H1 (cell line): Measurements from ENCODE around the gene CCNY. TPM values are rescaled to one million over a fixed set of nuclear protein-coding genes. Genes with fewer than 3 reads are reported as not detected.

ENCODE experiments used
- CTCF ChIA-PET: fragments of 300-600 bp; sonication (Branson Sonifier 250); formaldehyde crosslinking; loops from one replicate; lab custom pipeline; 2021; ENCODE audit not compliant: partially characterized antibody; lab: Charles Lee
- POLR2A ChIA-PET: fragments of 300-600 bp; sonication (Branson Sonifier 250); formaldehyde crosslinking; loops from one replicate; lab custom pipeline; 2021; ENCODE audit warnings: inconsistent platforms; ENCODE audit not compliant: partially characterized antibody; lab: Charles Lee
- DNase-seq, 2 experiments: peaks; one replicate each; pipeline versions ENCODE4 v3.0.0 to v3.0.0-alpha.2; 2010 to 2022; ENCODE audit warnings: low spot score in 2 of 2, low read depth in 1 of 2, mixed read lengths in 1 of 2
- FAIRE-seq: peaks from 2 replicates; lab custom pipeline; 2011; peaks lifted over from hg19 to GRCh38; lab: Jason Lieb, UNC
- H2AFZ ChIP-seq: 2 replicates; pipeline ENCODE4 v1.8.1; 2012; ENCODE audit warnings: low read length, inconsistent platforms
- H2AK5ac ChIP-seq: 2 replicates; pipeline ENCODE4 v1.6.1; 2013; ENCODE audit warnings: low read depth, low read length
- H2BK120ac ChIP-seq: replicated peaks from 2 replicates; pipeline ENCODE3; 2013; ENCODE audit warnings: low read depth, low read length, inconsistent platforms
- H2BK12ac ChIP-seq: 2 replicates; pipeline ENCODE4 v1.6.1; 2013; ENCODE audit warnings: low read depth, low read length
- H2BK15ac ChIP-seq: 2 replicates; pipeline ENCODE4 v1.6.1; 2013; ENCODE audit warnings: low read length
- H2BK20ac ChIP-seq: 2 replicates; pipeline ENCODE4 v1.6.1; 2013; ENCODE audit warnings: low read length
- H2BK5ac ChIP-seq: 2 replicates; pipeline ENCODE4 v1.6.1; 2013; ENCODE audit warnings: low read depth, low read length
- H3K14ac ChIP-seq: 2 replicates; pipeline ENCODE4 v1.6.1; 2013; ENCODE audit warnings: inconsistent platforms; ENCODE audit not compliant: insufficient read length
- H3K18ac ChIP-seq: 2 replicates; pipeline ENCODE4 v1.6.1; 2013; ENCODE audit warnings: low read length; ENCODE audit errors: extremely low read depth
- H3K23ac ChIP-seq: 2 replicates; pipeline ENCODE4 v1.6.1; 2013; ENCODE audit warnings: inconsistent platforms; ENCODE audit not compliant: insufficient read length
- H3K23me2 ChIP-seq: 2 replicates; pipeline ENCODE4 v1.6.1; 2013; ENCODE audit warnings: low read depth, low read length
- H3K27ac ChIP-seq: 2 replicates; pipeline ENCODE4 v1.6.1; 2011; ENCODE audit warnings: low read depth, low read length, inconsistent platforms
- H3K27me3 ChIP-seq, 4 experiments: replicated peaks in 1 of 4; 1 replicate in 1 of 4; 2 replicates in 3 of 4; pipeline versions ENCODE4 v1.6.1 to v1.8.1; 2011 to 2013; ENCODE audit warnings: low read length in 3 of 4, mild to moderate bottlenecking in 3 of 4, inconsistent platforms in 2 of 4, mixed read lengths in 2 of 4, moderate library complexity in 1 of 4; ENCODE audit not compliant: control insufficient read depth in 3 of 4, insufficient read depth in 3 of 4; ENCODE audit errors: extremely low read depth in 1 of 4
- H3K36me3 ChIP-seq, 4 experiments: 2 replicates each; pipeline versions ENCODE4 v1.6.1 to v1.8.1; 2011 to 2013; ENCODE audit warnings: mild to moderate bottlenecking in 4 of 4, low read length in 3 of 4, moderate library complexity in 2 of 4, control low read depth in 1 of 4, inconsistent platforms in 1 of 4; ENCODE audit not compliant: insufficient read depth in 4 of 4, control insufficient read depth in 2 of 4
- H3K4ac ChIP-seq: replicated peaks from 2 replicates; pipeline ENCODE3; 2013; ENCODE audit warnings: low read length, low read depth, mixed read lengths, inconsistent platforms; ENCODE audit not compliant: insufficient read length
- H3K4me1 ChIP-seq, 4 experiments: replicated peaks in 1 of 4; 1 replicate in 1 of 4; 2 replicates in 3 of 4; pipeline versions ENCODE4 v1.6.1 to v1.8.1; 2011 to 2013; ENCODE audit warnings: low read length in 3 of 4, inconsistent platforms in 2 of 4, mixed read lengths in 1 of 4; ENCODE audit not compliant: insufficient read depth in 4 of 4, control insufficient read depth in 3 of 4
- H3K4me2 ChIP-seq, 2 experiments: 2 replicates each; pipeline versions ENCODE4 v1.6.1 to v1.8.1; 2011 to 2013; ENCODE audit warnings: low read depth in 2 of 2, low read length in 2 of 2, control low read depth in 1 of 2, inconsistent platforms in 1 of 2, mild to moderate bottlenecking in 1 of 2; ENCODE audit not compliant: insufficient read depth in 1 of 2
- H3K4me3 ChIP-seq, 4 experiments: fragments of 200-600, 300-600 bp in 1 of 4; sonication (generic), shearing (Covaris generic), sonication (Bioruptor Twin) in 1 of 4; 2 replicates each; pipeline versions ENCODE4 v1.5.1 to v1.8.1; 2011 to 2016; ENCODE audit warnings: low read length in 4 of 4, low read depth in 3 of 4, control low read depth in 2 of 4, inconsistent platforms in 2 of 4, mild to moderate bottlenecking in 2 of 4, mixed read lengths in 1 of 4, moderate library complexity in 1 of 4; ENCODE audit not compliant: insufficient read depth in 2 of 4; ENCODE audit errors: extremely low read depth in 1 of 4
- H3K56ac ChIP-seq: replicated peaks from 2 replicates; pipeline ENCODE3; 2013; ENCODE audit warnings: low read depth, mild to moderate bottlenecking, mixed read lengths, low read length, inconsistent platforms; ENCODE audit not compliant: insufficient read length
- H3K79me1 ChIP-seq: 2 replicates; pipeline ENCODE4 v1.6.1; 2013; ENCODE audit warnings: low read depth, low read length, control low read depth
- H3K79me2 ChIP-seq, 2 experiments: 2 replicates each; pipeline versions ENCODE4 v1.6.1 to v1.8.1; 2012 to 2013; ENCODE audit warnings: low read length in 2 of 2, mild to moderate bottlenecking in 2 of 2, inconsistent platforms in 1 of 2; ENCODE audit not compliant: insufficient read depth in 2 of 2, control insufficient read depth in 1 of 2
- H3K9ac ChIP-seq, 4 experiments: replicated peaks in 1 of 4; 1 replicate in 1 of 4; 2 replicates in 3 of 4; pipeline versions ENCODE4 v1.6.1 to v1.8.1; 2011 to 2013; ENCODE audit warnings: low read depth in 3 of 4, low read length in 3 of 4, control low read depth in 2 of 4, mild to moderate bottlenecking in 2 of 4, moderate library complexity in 2 of 4, inconsistent platforms in 1 of 4; ENCODE audit errors: extremely low read depth in 1 of 4
- H3K9me3 ChIP-seq, 2 experiments: 2 replicates each; pipeline versions ENCODE4 v1.6.1 to v1.8.1; 2012 to 2013; ENCODE audit warnings: mild to moderate bottlenecking in 2 of 2, moderate library complexity in 2 of 2, control low read depth in 1 of 2, inconsistent platforms in 1 of 2, low read depth in 1 of 2, low read length in 1 of 2, mixed read lengths in 1 of 2; ENCODE audit not compliant: insufficient read depth in 2 of 2
- H4K20me1 ChIP-seq, 2 experiments: replicated peaks in 1 of 2; 2 replicates each; pipeline versions ENCODE3 to v1.8.1; 2011 to 2013; ENCODE audit warnings: inconsistent platforms in 2 of 2, low read length in 2 of 2, mild to moderate bottlenecking in 1 of 2; ENCODE audit not compliant: insufficient read depth in 2 of 2, control insufficient read depth in 1 of 2
- H4K5ac ChIP-seq: 2 replicates; pipeline ENCODE4 v1.6.1; 2013; ENCODE audit warnings: low read length, low read depth, mixed read lengths, inconsistent platforms; ENCODE audit not compliant: insufficient read length
- H4K8ac ChIP-seq: 2 replicates; pipeline ENCODE4 v1.8.0; 2013; ENCODE audit warnings: mild to moderate bottlenecking, moderate library complexity, low read length, inconsistent platforms; ENCODE audit not compliant: insufficient read depth; ENCODE audit errors: extremely low read depth
- H4K91ac ChIP-seq: replicated peaks from 2 replicates; pipeline ENCODE3; 2013; ENCODE audit warnings: low read length, mixed read lengths, inconsistent platforms; ENCODE audit not compliant: insufficient read length
- ATF2 ChIP-seq: IDR thresholded peaks from 2 replicates; pipeline ENCODE4 v1.6.1; 2012; ENCODE audit warnings: low read length, inconsistent platforms
- CTCF ChIP-seq, 3 experiments: IDR thresholded peaks; 1 replicate in 2 of 3; 2 replicates in 1 of 3; pipeline versions ENCODE4 v1.5.1 to v1.6.1; 2011; ENCODE audit warnings: low read length in 3 of 3, mild to moderate bottlenecking in 3 of 3, inconsistent platforms in 2 of 3, low read depth in 1 of 3, moderate library complexity in 1 of 3; ENCODE audit not compliant: insufficient read depth in 1 of 3; ENCODE audit errors: control extremely low read depth in 1 of 3
- EZH2 ChIP-seq: fragments of 200-600 bp; sonication (generic); IDR thresholded peaks from 2 replicates; pipeline ENCODE4 v1.7.1; 2012; ENCODE audit warnings: low read depth, mild to moderate bottlenecking, moderate library complexity, low read length, inconsistent platforms; ENCODE audit not compliant: severe bottlenecking
- HDAC6 ChIP-seq: IDR thresholded peaks from one replicate; pipeline ENCODE4 v1.7.1; 2012; ENCODE audit warnings: low read depth, mild to moderate bottlenecking, inconsistent platforms, low read length, moderate library complexity
- POLR2AphosphoS5 ChIP-seq: IDR thresholded peaks from 2 replicates; pipeline ENCODE4 v1.6.1; 2011; ENCODE audit warnings: low read depth, low read length
- RAD21 ChIP-seq, 2 experiments: IDR thresholded peaks in 1 of 2; conservative IDR thresholded peaks in 1 of 2; 2 replicates each; pipeline ENCODE4 v1.6.1; 2011; ENCODE audit warnings: low read depth in 2 of 2, low read length in 2 of 2, improper control_type of control experiment in 1 of 2, inconsistent platforms in 1 of 2, mild to moderate bottlenecking in 1 of 2, moderate library complexity in 1 of 2
- RXRA ChIP-seq: IDR thresholded peaks from 2 replicates; pipeline ENCODE4 v1.6.1; 2011; ENCODE audit warnings: low read depth, mild to moderate bottlenecking, low read length, moderate library complexity; ENCODE audit not compliant: insufficient read depth
- SIN3A ChIP-seq, 2 experiments: IDR thresholded peaks in 1 of 2; conservative IDR thresholded peaks in 1 of 2; 2 replicates each; pipeline ENCODE4 v1.6.1; 2011 to 2012; ENCODE audit warnings: low read length in 2 of 2, improper control_type of control experiment in 1 of 2, low read depth in 1 of 2, mild to moderate bottlenecking in 1 of 2
- SP4 ChIP-seq: IDR thresholded peaks from 2 replicates; pipeline ENCODE4 v1.6.1; 2012; ENCODE audit warnings: low read length, inconsistent platforms
- TAF1 ChIP-seq: IDR thresholded peaks from 2 replicates; pipeline ENCODE4 v1.6.1; 2011; ENCODE audit warnings: mild to moderate bottlenecking, low read depth, low read length
- WGBS, 2 experiments: shearing (Covaris generic) in 1 of 2; methylation state at CpG; one replicate each; pipeline versions ENCODE4 v1.1.6 to v1.1.7; 2013 to 2015; ENCODE audit warnings: low lambda C conversion rate in 2 of 2, mixed read lengths in 2 of 2, inconsistent platforms in 1 of 2, low coverage in 1 of 2, missing lambda C conversion rate in 1 of 2; ENCODE audit not compliant: insufficient replicate concordance in 2 of 2, insufficient coverage in 1 of 2, insufficient read length in 1 of 2; ENCODE audit errors: extremely low coverage in 1 of 2, missing lambda C conversion rate in 1 of 2; 5-methylcytosine and 5-hydroxymethylcytosine counted together
- polyA plus RNA-seq, 7 experiments: library from polyadenylated mRNA; depleted of rRNA in 3 of 7; stranded (reverse) in 5 of 7; unstranded in 2 of 7; fragments of >200 nt in 5 of 7; fragments of 200-250 nt in 2 of 7; gene quantifications; 1 replicate in 5 of 7; 2 replicates in 1 of 7; 4 replicates in 1 of 7; pipeline versions ENCODE4 v1.2.1 to v1.2.3, GENCODE V29; 2011 to 2013; ENCODE audit warnings: missing spikeins in 2 of 7, mixed read lengths in 2 of 7
- total RNA-seq: library from RNA; stranded (reverse); fragmentation: NEBNext Ultra II Directional; extraction: Animal tissue kit (Norgen Biotek cat#: 25700); gene quantifications from 2 replicates; pipeline ENCODE4 v1.2.1, GENCODE V29; 2021

The CCNY gene
- total and polyA plus RNA-seq, 2 of the 8 experiments (the other 6 are each of a cell fraction or from before 2014, with no cell fraction given) = 25.3 to 68.2 TPM

GRCh38 chr10:35390843-35391152, 54.5 kb downstream of the CCNY start:
- peaks cover 8% of the 10 kb centered on the region for H3K79me1 ChIP-seq
- no peak overlapping the region for H3K14ac ChIP-seq
- no peak overlapping the region for H3K56ac ChIP-seq
- no peak overlapping the region for H2BK12ac ChIP-seq
- DNase-seq = no peak
- H2AK5ac ChIP-seq = no peak overlapping the region
- no peak overlapping the region for H4K5ac ChIP-seq
- peaks cover 15 to 35% (median 22%) of the 10 kb centered on the region in 4 experiments for H3K4me1 ChIP-seq
- no peak overlapping the region for H3K9ac ChIP-seq
- H3K23me2 ChIP-seq = no peaks in the 10 kb centered on the region
- H2BK20ac ChIP-seq = no peak overlapping the region
- H4K91ac ChIP-seq = no peak overlapping the region
- no peak overlapping the region for H2BK15ac ChIP-seq
- ChIA-PET CTCF (no interaction called here), POLR2A (no interaction called here)
- H3K4ac ChIP-seq = no peak overlapping the region
- no peak overlapping the region for H3K18ac ChIP-seq
- H3K4me2 ChIP-seq = no peak overlapping the region
- H3K4me3 ChIP-seq = no peak overlapping the region
- no peaks in the 10 kb centered on the region for H3K9me3 ChIP-seq
- no peak overlapping the region for H2BK120ac ChIP-seq
- no peak overlapping the region for H3K23ac ChIP-seq
- no peak overlapping the region for H2AFZ ChIP-seq
- H3K36me3 ChIP-seq = no peaks in the 10 kb centered on the region
- WGBS, 2 experiments = 88% methylated on average over 2 of the region's 2 CpGs; no CpG with 5 or more reads in 1 of the 2 experiments
- H2BK5ac ChIP-seq = no peak overlapping the region
- H3K27ac ChIP-seq = no peak overlapping the region
- H4K20me1 ChIP-seq = peaks cover 0 to 2% of the 10 kb centered on the region in 2 experiments
- H4K8ac ChIP-seq = no peak overlapping the region
- no peaks in the 10 kb centered on the region for H3K27me3 ChIP-seq
- no peak for FAIRE-seq
- H3K79me2 ChIP-seq = peaks cover 11 to 80% of the 10 kb centered on the region in 2 experiments
- TF ChIP-seq RXRA = no peak
- no peak for TF ChIP-seq RAD21 (IDR thresholded peaks at IDR 0.05 in 1 of 2, conservative IDR thresholded peaks at IDR 0.05 in 1 of 2; ENCODE audit: low read depth in 2 of 2, low read length in 2 of 2)
- no peak for TF ChIP-seq EZH2
- no peak for TF ChIP-seq TAF1
- TF ChIP-seq HDAC6 = no peak
- no peak for TF ChIP-seq ATF2
- TF ChIP-seq SIN3A (conservative IDR thresholded peaks at IDR 0.05 in 1 of 2, IDR thresholded peaks at IDR 0.05 in 1 of 2; ENCODE audit: low read depth in 1 of 2, low read length in 2 of 2) = no peak
- no peak for TF ChIP-seq CTCF (IDR thresholded peaks at IDR 0.05; ENCODE audit: control extremely low read depth in 1 of 3, insufficient read depth in 1 of 3, low read depth in 1 of 3, low read length in 3 of 3)
- no peak for TF ChIP-seq SP4
- no peak for TF ChIP-seq POLR2AphosphoS5
